SK-N-SH (cell line): ENCODE measurements around the gene MPO.

Experiments used
- CTCF ChIP-seq: fragments of 200-600 bp; sonication (generic); IDR thresholded peaks from 2 replicates; pipeline ENCODE4 v1.6.1; 2017; ENCODE audit warnings: antibody characterized with exemption, mild to moderate bottlenecking, moderate library complexity
- EP300 ChIP-seq, 2 experiments: IDR thresholded peaks; 2 replicates each; pipeline versions ENCODE4 v1.4.0 to v1.6.1; 2012; ENCODE audit warnings: borderline replicate concordance in 1 of 2, low read depth in 1 of 2, low read length in 1 of 2
- NFIC ChIP-seq: IDR thresholded peaks from 2 replicates; pipeline ENCODE4 v1.4.0; 2012; ENCODE audit warnings: borderline replicate concordance
- PBX3 ChIP-seq: IDR thresholded peaks from 2 replicates; pipeline ENCODE4; 2012
- POLR2AphosphoS5 ChIP-seq: IDR thresholded peaks from 2 replicates; pipeline ENCODE4 v1.6.1; 2012; ENCODE audit warnings: low read depth, low read length
- RAD21 ChIP-seq: IDR thresholded peaks from 2 replicates; pipeline ENCODE4 v1.6.1; 2012; ENCODE audit warnings: mild to moderate bottlenecking, low read length
- TCF12 ChIP-seq: IDR thresholded peaks from 2 replicates; pipeline ENCODE4 v1.4.0; 2012
- TF ChIP-seq, protein P1 (sequence below): IDR thresholded peaks from 2 replicates; pipeline ENCODE4 v1.4.0; 2012; ENCODE audit warnings: low read depth

DNA sequence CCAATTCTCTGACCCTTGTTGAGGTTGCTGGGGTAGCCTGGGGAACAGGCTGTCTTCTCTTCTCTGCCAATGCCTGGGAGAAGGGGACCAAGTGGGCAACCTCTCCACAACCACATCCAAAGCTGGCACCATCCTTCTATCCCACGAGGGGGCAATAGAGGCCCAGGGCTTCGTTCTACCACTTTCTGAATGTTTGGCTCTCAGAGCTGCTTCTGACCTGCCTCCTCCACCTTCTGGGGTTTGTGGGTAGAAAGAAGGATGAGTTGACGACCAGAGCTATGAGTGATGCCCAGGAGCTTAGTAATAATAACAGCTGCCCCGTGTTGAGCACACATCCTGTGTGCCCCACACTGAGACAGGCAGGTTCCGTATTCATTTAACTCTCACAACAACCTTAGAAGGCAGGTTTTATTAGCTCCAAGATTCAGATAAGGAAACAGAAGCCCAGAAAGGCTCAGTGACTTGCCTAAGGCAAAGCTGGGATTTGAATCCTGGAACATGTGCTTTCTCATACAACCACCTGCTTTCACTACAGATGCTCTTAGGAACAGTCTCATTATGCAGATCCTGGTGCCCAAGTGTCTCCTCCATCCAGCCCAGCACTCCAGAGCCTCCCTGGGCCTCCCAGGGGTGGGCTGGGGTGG is 36.8 kb upstream of the MPO start:
- TF ChIP-seq PBX3 (no peak), POLR2AphosphoS5 (no peak), CTCF (peak; percentile 74), NFIC (no peak), RAD21 (peak; percentile 83), TCF12 (no peak), EP300 (IDR thresholded peaks at IDR 0.05; ENCODE audit: borderline replicate concordance in 1 of 2, low read depth in 1 of 2, low read length in 1 of 2) (no peak)
- TF ChIP-seq, protein P1, sequence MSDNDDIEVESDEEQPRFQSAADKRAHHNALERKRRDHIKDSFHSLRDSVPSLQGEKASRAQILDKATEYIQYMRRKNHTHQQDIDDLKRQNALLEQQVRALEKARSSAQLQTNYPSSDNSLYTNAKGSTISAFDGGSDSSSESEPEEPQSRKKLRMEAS, result no peak
